ENCODE results near the gene AFF4. TPM values are rescaled to one million over a fixed set of nuclear protein-coding genes. Genes with fewer than 3 reads are reported as not detected.

AFF4 gene
- total RNA-seq, 2 experiments from 2014 or later, result 33.9 to 40.0 TPM

DNA sequence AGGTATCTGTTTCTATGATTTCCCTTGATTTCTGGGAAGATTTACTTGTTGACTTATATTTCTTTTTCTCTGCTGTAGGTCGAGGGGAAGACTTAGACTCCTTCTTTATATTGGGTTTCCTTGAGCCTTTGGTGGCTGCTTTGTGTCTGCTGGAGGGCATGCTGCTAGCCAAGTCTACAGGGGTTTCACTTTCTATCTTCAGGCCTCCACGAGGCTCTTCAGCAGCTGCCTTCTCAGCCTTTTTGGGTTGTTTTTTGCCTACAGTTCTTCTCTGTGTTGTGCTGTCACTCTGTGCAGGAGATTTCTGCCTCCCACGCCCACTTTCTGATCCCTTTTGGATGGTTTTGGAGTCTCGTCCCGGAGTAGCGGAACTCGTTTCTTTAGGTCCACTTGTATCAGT is 66.7 kb downstream of the AFF4 start:
- Mint-ChIP-seq H3K4me3 (no peak overlapping the region), H3K9me3 (no peaks in the 10 kb centered on the region), H3K27me3 (no peaks in the 10 kb centered on the region), H3K4me1 (peaks cover 14% of the 10 kb centered on the region), H3K36me3 (ENCODE audit: low read depth) (peaks cover 43% of the 10 kb centered on the region), H3K27ac (peak overlapping the region; percentile 70)
- POLR2A ChIA-PET, result no interaction called here
- CTCF ChIA-PET, result interaction anchor here (1.2 kb wide), 1 partner anchor 17 kb away, joined by 4 read pairs; no protein-coding TSS in a partner anchor
- peak; percentile 11 for DNase-seq

DNA sequence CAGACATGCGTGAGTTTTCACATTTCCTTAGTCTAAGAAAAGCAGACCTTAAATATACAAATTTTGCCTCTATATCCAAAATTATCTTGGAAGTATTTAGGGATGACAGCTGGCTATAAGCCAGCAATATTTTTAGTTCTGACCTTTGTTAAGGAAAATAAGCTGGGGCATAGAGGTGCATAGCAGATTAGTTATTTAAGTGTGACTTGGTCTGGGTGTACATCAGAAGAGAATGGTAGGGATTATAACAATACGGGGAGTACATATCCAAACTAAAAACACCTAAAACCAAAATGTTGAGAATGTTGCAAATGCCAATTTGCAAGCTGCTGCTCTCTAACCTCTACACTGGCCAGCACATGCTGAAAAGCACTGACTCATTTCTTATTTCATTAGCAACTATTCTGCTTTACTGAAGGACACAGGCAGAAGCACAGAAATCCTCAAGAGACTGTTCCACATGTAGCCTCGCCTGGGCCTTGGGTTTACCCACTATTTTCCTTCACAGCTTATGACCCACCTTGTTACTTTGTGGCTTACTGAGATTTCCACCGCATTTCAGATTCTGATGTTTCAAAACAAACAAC is 67.6 kb downstream of the AFF4 start:
- no peak overlapping the region for H3K27ac Mint-ChIP-seq
- H3K4me1 Mint-ChIP-seq, result peaks cover 14% of the 10 kb centered on the region
- no peaks in the 10 kb centered on the region for H3K9me3 Mint-ChIP-seq
- POLR2A ChIA-PET, result no interaction called here
- CTCF ChIA-PET, result interaction anchor here (0.8 to 1.2 kb wide), 3 partner anchors 10 to 30 kb away, joined by 3 to 4 read pairs (median 3); no protein-coding TSS in a partner anchor
- no peak for DNase-seq
- H3K4me3 Mint-ChIP-seq, result no peak overlapping the region
- no peaks in the 10 kb centered on the region for H3K27me3 Mint-ChIP-seq
- peaks cover 43% of the 10 kb centered on the region for H3K36me3 Mint-ChIP-seq (ENCODE audit: low read depth)

- Mint-ChIP-seq H3K27me3 (no peaks in the 10 kb centered on the region), H3K4me1 (peaks cover 8% of the 10 kb centered on the region), H3K4me3 (no peak overlapping the region), H3K9me3 (no peaks in the 10 kb centered on the region), H3K27ac (no peak overlapping the region), H3K36me3 (ENCODE audit: low read depth) (peaks cover 53% of the 10 kb centered on the region)
- CTCF ChIA-PET, result interaction anchor here (0.8 kb wide), 1 partner anchor 11 kb away, joined by 3 read pairs; no protein-coding TSS in a partner anchor
- no peak for DNase-seq
- POLR2A ChIA-PET, result no interaction called here
These were observed 72.6 kb downstream of the AFF4 start for GRCh38 chr5:132890817-132891216.

DNA sequence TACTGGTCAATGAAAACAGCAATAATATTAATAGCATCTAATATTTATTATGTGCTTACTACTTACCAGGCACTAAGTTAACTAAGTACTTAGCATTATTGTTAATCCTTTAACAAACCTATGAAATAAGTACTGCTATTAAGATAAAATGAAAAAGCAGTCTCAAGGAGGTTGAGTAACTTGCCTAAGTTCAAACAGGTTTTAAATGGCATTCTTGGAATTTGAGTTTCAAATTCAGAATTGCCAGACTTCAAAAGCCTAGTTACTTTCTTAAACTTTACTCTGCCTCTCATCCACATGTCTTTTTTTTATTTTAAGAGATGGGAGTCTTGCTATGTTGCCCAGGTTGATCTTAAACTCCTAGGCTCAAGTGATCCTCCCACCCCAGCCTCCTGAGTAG is 73.9 kb downstream of the AFF4 start:
- Mint-ChIP-seq H3K4me1 (peaks cover 7% of the 10 kb centered on the region), H3K27ac (no peak overlapping the region), H3K9me3 (no peaks in the 10 kb centered on the region), H3K27me3 (no peaks in the 10 kb centered on the region), H3K36me3 (ENCODE audit: low read depth) (peaks cover 52% of the 10 kb centered on the region), H3K4me3 (no peak overlapping the region)
- CTCF ChIA-PET, result no interaction called here
- no peak for DNase-seq
- POLR2A ChIA-PET, result no interaction called here

DNA sequence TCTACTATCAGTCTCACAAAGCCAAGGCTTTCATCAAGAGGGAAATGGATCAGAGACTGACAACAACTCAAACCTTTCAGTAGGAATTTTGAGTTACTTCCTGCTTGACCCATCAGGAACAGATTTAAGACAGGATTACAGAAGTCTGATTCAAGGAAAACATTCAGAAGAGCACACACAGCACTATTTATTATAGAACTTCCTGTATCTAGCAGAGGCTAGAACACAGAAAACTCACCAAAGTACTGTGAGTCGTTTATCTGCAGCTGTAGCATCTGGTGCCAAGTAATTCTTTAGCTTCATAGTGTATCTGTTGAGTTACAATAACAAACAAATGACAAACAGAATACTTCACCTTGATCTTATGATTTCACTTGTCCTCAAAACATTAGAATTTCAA is 76.2 kb downstream of the AFF4 start:
- Mint-ChIP-seq H3K4me3 (no peak overlapping the region), H3K27ac (no peak overlapping the region), H3K36me3 (ENCODE audit: low read depth) (peaks cover 43% of the 10 kb centered on the region), H3K4me1 (peaks cover 10% of the 10 kb centered on the region), H3K27me3 (no peaks in the 10 kb centered on the region), H3K9me3 (no peaks in the 10 kb centered on the region)
- CTCF ChIA-PET, result interaction anchor here (0.6 kb wide), 1 partner anchor 360 kb away, joined by 3 read pairs; no protein-coding TSS in a partner anchor
- POLR2A ChIA-PET, result no interaction called here
- DNase-seq, result no peak

- CTCF ChIA-PET, result interaction anchor here (0.6 kb wide), 1 partner anchor 185 kb away, joined by 3 read pairs; no protein-coding TSS in a partner anchor
These were observed 77.2 kb downstream of the AFF4 start for GRCh38 chr5:132886064-132886823.

DNA sequence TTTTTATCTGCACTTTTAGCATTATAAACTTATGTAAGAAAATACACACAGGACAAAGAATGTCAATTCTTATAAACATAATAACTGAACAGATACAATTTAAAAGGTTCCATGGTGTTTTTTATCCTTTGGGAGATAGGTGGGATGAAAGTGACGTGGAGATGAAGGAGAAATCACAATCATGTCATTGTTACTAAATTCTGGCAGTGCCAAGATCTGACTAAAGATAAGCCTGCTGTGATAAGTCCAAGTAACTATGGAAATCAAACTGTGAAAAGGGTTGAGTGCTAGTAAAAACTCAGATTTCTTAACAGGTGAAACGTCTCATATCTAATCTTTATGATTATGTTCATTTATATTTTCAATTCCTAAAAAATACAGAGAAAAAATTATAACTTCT is 78.9 kb downstream of the AFF4 start:
- ChIA-PET POLR2A (no interaction called here), CTCF (no interaction called here)
- no peak for DNase-seq
- Mint-ChIP-seq H3K27me3 (no peaks in the 10 kb centered on the region), H3K4me3 (no peak overlapping the region), H3K36me3 (ENCODE audit: low read depth) (peaks cover 46% of the 10 kb centered on the region), H3K9me3 (no peaks in the 10 kb centered on the region), H3K27ac (no peak overlapping the region), H3K4me1 (peaks cover 5% of the 10 kb centered on the region)

More at GRCh38 chr5:132886064-132886823, 77.2 kb downstream of the AFF4 start:
- POLR2A ChIA-PET, result no interaction called here
- H3K36me3 Mint-ChIP-seq (ENCODE audit: low read depth), result peaks cover 43% of the 10 kb centered on the region
- H3K27ac Mint-ChIP-seq, result no peak overlapping the region
- no peaks in the 10 kb centered on the region for H3K27me3 Mint-ChIP-seq
- no peak overlapping the region for H3K4me3 Mint-ChIP-seq
- H3K4me1 Mint-ChIP-seq, result peaks cover 10% of the 10 kb centered on the region
- no peak for DNase-seq
- no peaks in the 10 kb centered on the region for H3K9me3 Mint-ChIP-seq

- Mint-ChIP-seq H3K4me3 (no peak overlapping the region), H3K4me1 (peaks cover 3% of the 10 kb centered on the region), H3K27ac (no peak overlapping the region), H3K27me3 (no peaks in the 10 kb centered on the region), H3K9me3 (no peaks in the 10 kb centered on the region), H3K36me3 (ENCODE audit: low read depth) (peaks cover 41% of the 10 kb centered on the region)
- ChIA-PET CTCF (interaction anchor here (0.6 to 1.8 kb wide), 4 partner anchors 13 to 174 kb away, joined by 3 to 5 read pairs (median 4); partner anchors contain the start of gene UQCRQ), POLR2A (no interaction called here)
- DNase-seq, result peak; percentile 38
These were observed 80.1 kb downstream of the AFF4 start for GRCh38 chr5:132883261-132883834.

DNA sequence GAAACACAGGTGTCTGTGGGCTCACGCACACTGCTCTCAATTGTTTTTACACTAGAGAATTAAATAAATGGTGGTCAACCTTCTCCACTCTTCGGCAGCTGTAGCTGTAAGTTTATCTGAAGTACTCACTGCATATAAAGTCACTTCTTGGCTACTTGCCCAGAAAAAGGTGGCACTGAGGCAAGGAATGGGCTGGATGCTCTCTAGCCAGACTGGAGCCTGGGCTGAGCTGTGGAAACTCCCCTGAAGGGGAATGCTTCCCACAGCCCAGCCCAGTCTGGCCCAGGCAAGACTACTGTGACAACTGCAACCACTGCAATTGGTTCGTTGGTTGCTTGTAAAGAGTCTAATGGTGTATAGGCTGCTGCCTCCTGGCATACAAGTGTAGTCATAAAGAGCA is 85.5 kb downstream of the AFF4 start:
- POLR2A ChIA-PET, result no interaction called here
- Mint-ChIP-seq H3K27me3 (no peaks in the 10 kb centered on the region), H3K4me3 (no peak overlapping the region), H3K9me3 (no peaks in the 10 kb centered on the region), H3K27ac (no peak overlapping the region), H3K4me1 (no peaks in the 10 kb centered on the region), H3K36me3 (ENCODE audit: low read depth) (peaks cover 26% of the 10 kb centered on the region)
- no peak for DNase-seq
- CTCF ChIA-PET, result interaction anchor here (1.4 to 2.2 kb wide), 2 partner anchors 10 to 13 kb away, joined by 3 to 9 read pairs; partner anchors contain the start of genes GDF9 and UQCRQ

GRCh38 chr5:132877466-132877865 is 86.0 kb downstream of the AFF4 start:
- Mint-ChIP-seq H3K27me3 (no peaks in the 10 kb centered on the region), H3K36me3 (ENCODE audit: low read depth) (peaks cover 24% of the 10 kb centered on the region), H3K9me3 (no peaks in the 10 kb centered on the region), H3K4me1 (no peaks in the 10 kb centered on the region), H3K4me3 (no peak overlapping the region), H3K27ac (no peak overlapping the region)
- ChIA-PET POLR2A (no interaction called here), CTCF (interaction anchor here (1.4 to 2.2 kb wide), 2 partner anchors 10 to 13 kb away, joined by 3 to 9 read pairs; partner anchors contain the start of genes GDF9 and UQCRQ)
- no peak for DNase-seq

GRCh38 chr5:132876020-132876759 is 87.2 kb downstream of the AFF4 start:
- no peaks in the 10 kb centered on the region for H3K27me3 Mint-ChIP-seq
- no peaks in the 10 kb centered on the region for H3K9me3 Mint-ChIP-seq
- no peaks in the 10 kb centered on the region for H3K4me1 Mint-ChIP-seq
- CTCF ChIA-PET, result interaction anchor here (0.6 to 2.2 kb wide), 2 partner anchors 8 to 17 kb away, joined by 4 to 9 read pairs; partner anchors contain the start of genes GDF9 and UQCRQ
- H3K36me3 Mint-ChIP-seq (ENCODE audit: low read depth), result peaks cover 28% of the 10 kb centered on the region
- H3K4me3 Mint-ChIP-seq, result no peak overlapping the region
- POLR2A ChIA-PET, result no interaction called here
- no peak for DNase-seq
- no peak overlapping the region for H3K27ac Mint-ChIP-seq

DNA sequence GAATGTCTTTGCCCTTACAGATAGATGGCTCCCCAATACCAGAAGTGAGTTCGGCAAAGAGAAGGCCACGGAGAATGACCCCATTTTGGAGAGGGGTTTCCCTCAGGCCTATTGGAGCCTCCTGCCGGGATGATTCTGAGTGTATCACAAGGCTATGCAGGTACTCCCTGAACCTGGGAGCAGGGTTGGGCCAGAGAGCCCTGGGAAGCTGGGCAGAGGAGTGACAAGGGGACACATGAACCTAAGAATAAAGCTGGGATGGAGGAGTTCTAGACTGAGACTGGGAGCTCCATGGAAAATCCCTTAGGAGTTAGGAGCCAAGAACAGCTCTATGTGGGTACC is 89.5 kb downstream of the AFF4 start:
- peaks cover 30% of the 10 kb centered on the region for H3K36me3 Mint-ChIP-seq (ENCODE audit: low read depth)
- H3K27me3 Mint-ChIP-seq, result no peaks in the 10 kb centered on the region
- H3K4me1 Mint-ChIP-seq, result peaks cover under 1% of the 10 kb centered on the region
- ChIA-PET POLR2A (no interaction called here), CTCF (interaction anchor here (0.8 kb wide), 1 partner anchor 44 kb away, joined by 4 read pairs; no protein-coding TSS in a partner anchor)
- no peak for DNase-seq
- no peak overlapping the region for H3K27ac Mint-ChIP-seq
- no peaks in the 10 kb centered on the region for H3K9me3 Mint-ChIP-seq
- H3K4me3 Mint-ChIP-seq, result no peak overlapping the region

All from activated CD4-positive, alpha-beta T cell treated with anti-CD3 and anti-CD28 coated beads, Interleukin-2, amount 10 ng/mL, durations not matched to agents 7 days and 5 days (primary cell).